Measurements from ENCODE around the gene PRKAR1B. TPM values are rescaled to one million over a fixed set of nuclear protein-coding genes. Genes with fewer than 3 reads are reported as not detected.

The PRKAR1B gene
- total RNA-seq, 1 experiment from 2014 or later, result 51.7 TPM

- no peak for TF ChIP-seq EZH2 (IDR thresholded peaks at IDR 0.05; ENCODE audit: low read depth)
- no peak for TF ChIP-seq CTCF (conservative IDR thresholded peaks at IDR 0.05)
- no peaks in the 10 kb centered on the region for H3K4me1 ChIP-seq (replicated peaks; ENCODE audit: insufficient read depth)
- H3K27ac ChIP-seq, result no peak overlapping the region
- H3K9me2 ChIP-seq (ENCODE audit: insufficient read depth), result no peaks in the 10 kb centered on the region
- H3F3A ChIP-seq (ENCODE audit: insufficient read depth, low read depth), result peaks cover 15% of the 10 kb centered on the region; the same call in 1 of the 2 replicates
- no peak for DNase-seq
- H3K9me3 ChIP-seq (ENCODE audit: insufficient read depth, low read depth), result no peaks in the 10 kb centered on the region
- no TSS peak for BruUV-seq (replicated peaks)
- H2AFZ ChIP-seq, result no peak overlapping the region
- no peak overlapping the region for H3K4me2 ChIP-seq
- H3K79me2 ChIP-seq (ENCODE audit: low read depth), result no peaks in the 10 kb centered on the region
- POLR2A ChIA-PET (ENCODE audit: unreplicated experiment), result no interaction called here
- peaks cover 1% of the 10 kb centered on the region; the same call in 1 of the 2 replicates for H4K20me1 ChIP-seq (ENCODE audit: insufficient read depth)
- peaks cover 3% of the 10 kb centered on the region; the same call in 1 of the 2 replicates for H3K36me3 ChIP-seq (ENCODE audit: low read depth)
- CTCF ChIA-PET, result no interaction called here
- intact Hi-C loops (cut with micrococcal nuclease; ENCODE audit: unreplicated experiment), result no loop called here
- H3K4me3 ChIP-seq, result no peak overlapping the region
- H3K27me3 ChIP-seq (ENCODE audit: insufficient read depth, low read depth), result no peaks in the 10 kb centered on the region
Measured at GRCh38 chr7:584122-584465, 143.0 kb downstream of the PRKAR1B start.

- CTCF ChIA-PET, result no interaction called here
Measured at GRCh38 chr7:583410-584121, 143.5 kb downstream of the PRKAR1B start.

GRCh38 chr7:582931-583330, 144.2 kb downstream of the PRKAR1B start:
- no peaks in the 10 kb centered on the region for H3K27me3 ChIP-seq (ENCODE audit: insufficient read depth, low read depth)
- H3F3A ChIP-seq (ENCODE audit: insufficient read depth, low read depth), result peaks cover 15% of the 10 kb centered on the region; the same call in 1 of the 2 replicates
- H3K9me2 ChIP-seq (ENCODE audit: insufficient read depth), result no peaks in the 10 kb centered on the region
- ChIA-PET POLR2A (ENCODE audit: unreplicated experiment) (no interaction called here), CTCF (no interaction called here)
- DNase-seq, result no peak
- H3K36me3 ChIP-seq (ENCODE audit: low read depth), result no peaks in the 10 kb centered on the region
- H3K4me1 ChIP-seq (replicated peaks; ENCODE audit: insufficient read depth), result no peaks in the 10 kb centered on the region
- no peak overlapping the region for H3K27ac ChIP-seq
- TF ChIP-seq CTCF (conservative IDR thresholded peaks at IDR 0.05), result no peak
- TF ChIP-seq EZH2 (IDR thresholded peaks at IDR 0.05; ENCODE audit: low read depth), result no peak
- H4K20me1 ChIP-seq (ENCODE audit: insufficient read depth), result peaks cover 4% of the 10 kb centered on the region; the same call in 1 of the 2 replicates
- H3K79me2 ChIP-seq (ENCODE audit: low read depth), result no peaks in the 10 kb centered on the region
- no peaks in the 10 kb centered on the region for H3K9me3 ChIP-seq (ENCODE audit: insufficient read depth, low read depth)
- BruUV-seq (replicated peaks), result no TSS peak
- intact Hi-C loops (cut with micrococcal nuclease; ENCODE audit: unreplicated experiment), result no loop called here
- no peak overlapping the region for H3K4me3 ChIP-seq
- no peak overlapping the region for H3K4me2 ChIP-seq
- H2AFZ ChIP-seq, result no peak overlapping the region

More at GRCh38 chr7:583410-584121, 143.5 kb downstream of the PRKAR1B start:
- intact Hi-C loops (cut with micrococcal nuclease; ENCODE audit: unreplicated experiment), result no loop called here
- H3K4me3 ChIP-seq, result no peak overlapping the region
- H3K4me2 ChIP-seq, result no peak overlapping the region
- H3K27ac ChIP-seq, result no peak overlapping the region
- no peaks in the 10 kb centered on the region for H3K9me3 ChIP-seq (ENCODE audit: insufficient read depth, low read depth)
- H3K9me2 ChIP-seq (ENCODE audit: insufficient read depth), result no peaks in the 10 kb centered on the region
- H3K27me3 ChIP-seq (ENCODE audit: insufficient read depth, low read depth), result no peaks in the 10 kb centered on the region
- peaks cover 15% of the 10 kb centered on the region; the same call in 1 of the 2 replicates for H3F3A ChIP-seq (ENCODE audit: insufficient read depth, low read depth)
- H4K20me1 ChIP-seq (ENCODE audit: insufficient read depth), result peaks cover 4% of the 10 kb centered on the region; the same call in 1 of the 2 replicates
- BruUV-seq (replicated peaks), result no TSS peak
- POLR2A ChIA-PET (ENCODE audit: unreplicated experiment), result no interaction called here
- H3K36me3 ChIP-seq (ENCODE audit: low read depth), result no peaks in the 10 kb centered on the region
- DNase-seq, result no peak
- H3K79me2 ChIP-seq (ENCODE audit: low read depth), result no peaks in the 10 kb centered on the region
- no peak overlapping the region for H2AFZ ChIP-seq
- no peaks in the 10 kb centered on the region for H3K4me1 ChIP-seq (replicated peaks; ENCODE audit: insufficient read depth)
- TF ChIP-seq CTCF (conservative IDR thresholded peaks at IDR 0.05) (no peak), EZH2 (IDR thresholded peaks at IDR 0.05; ENCODE audit: low read depth) (no peak)

Measured in PC-9 (cell line).